Left hindlimb (tissue), 1 donor: ENCODE measurements around the gene SMDT1.

Experiments
- DNase-seq: peaks from one replicate; pipeline ENCODE4 v3.0.0-alpha.2; 2018

SMDT1 gene, protein sequence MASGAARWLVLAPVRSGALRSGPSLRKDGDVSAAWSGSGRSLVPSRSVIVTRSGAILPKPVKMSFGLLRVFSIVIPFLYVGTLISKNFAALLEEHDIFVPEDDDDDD

DNA sequence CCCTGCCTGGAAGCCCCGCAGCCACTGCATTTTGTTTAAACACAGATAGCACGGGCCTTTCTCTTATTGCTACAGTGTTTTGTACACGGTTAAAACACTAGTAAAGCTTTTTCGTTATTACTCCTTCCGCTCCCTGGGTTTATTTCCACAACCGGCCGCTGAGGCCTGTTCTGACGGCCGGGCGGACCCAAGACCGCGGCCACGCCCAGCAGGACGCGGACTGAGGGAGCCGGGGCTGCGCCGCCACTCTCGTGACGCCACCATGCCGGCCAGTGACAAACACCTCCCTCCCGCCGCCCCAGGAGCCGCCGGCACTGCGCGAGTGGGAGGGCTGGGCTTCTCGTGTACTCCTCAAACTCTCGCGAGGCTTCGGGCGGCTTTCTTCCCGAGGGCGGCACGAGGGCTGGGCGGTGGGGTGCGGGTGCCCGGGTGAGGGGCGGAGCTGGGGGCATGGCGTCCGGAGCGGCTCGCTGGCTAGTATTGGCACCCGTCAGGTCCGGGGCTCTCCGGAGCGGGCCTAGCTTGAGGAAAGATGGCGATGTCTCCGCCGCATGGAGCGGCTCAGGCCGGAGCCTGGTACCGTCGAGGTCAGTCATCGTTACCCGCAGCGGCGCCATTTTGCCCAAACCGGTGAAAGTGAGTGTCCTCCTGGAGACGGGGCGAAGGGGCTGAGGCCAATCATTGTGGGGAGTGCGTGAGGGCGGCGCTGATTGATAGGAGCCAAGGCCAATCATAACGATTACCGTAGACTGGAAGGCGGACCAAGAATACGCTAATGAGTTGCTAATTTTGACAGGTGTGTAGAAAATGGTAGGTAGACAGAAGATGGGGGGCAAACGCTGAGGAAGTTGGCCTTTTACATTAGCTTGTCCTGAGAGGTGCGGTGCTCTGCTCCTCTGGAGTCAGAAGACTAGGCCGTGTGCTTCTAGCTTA, at the start of gene SMDT1:
Gene SMDT1 (plus strand): TSS at position 382 of the 933 bp plus-strand sequence. CDS start 69 bp downstream, at position 451.
- DNase-seq = peak; percentile 99

DNA sequence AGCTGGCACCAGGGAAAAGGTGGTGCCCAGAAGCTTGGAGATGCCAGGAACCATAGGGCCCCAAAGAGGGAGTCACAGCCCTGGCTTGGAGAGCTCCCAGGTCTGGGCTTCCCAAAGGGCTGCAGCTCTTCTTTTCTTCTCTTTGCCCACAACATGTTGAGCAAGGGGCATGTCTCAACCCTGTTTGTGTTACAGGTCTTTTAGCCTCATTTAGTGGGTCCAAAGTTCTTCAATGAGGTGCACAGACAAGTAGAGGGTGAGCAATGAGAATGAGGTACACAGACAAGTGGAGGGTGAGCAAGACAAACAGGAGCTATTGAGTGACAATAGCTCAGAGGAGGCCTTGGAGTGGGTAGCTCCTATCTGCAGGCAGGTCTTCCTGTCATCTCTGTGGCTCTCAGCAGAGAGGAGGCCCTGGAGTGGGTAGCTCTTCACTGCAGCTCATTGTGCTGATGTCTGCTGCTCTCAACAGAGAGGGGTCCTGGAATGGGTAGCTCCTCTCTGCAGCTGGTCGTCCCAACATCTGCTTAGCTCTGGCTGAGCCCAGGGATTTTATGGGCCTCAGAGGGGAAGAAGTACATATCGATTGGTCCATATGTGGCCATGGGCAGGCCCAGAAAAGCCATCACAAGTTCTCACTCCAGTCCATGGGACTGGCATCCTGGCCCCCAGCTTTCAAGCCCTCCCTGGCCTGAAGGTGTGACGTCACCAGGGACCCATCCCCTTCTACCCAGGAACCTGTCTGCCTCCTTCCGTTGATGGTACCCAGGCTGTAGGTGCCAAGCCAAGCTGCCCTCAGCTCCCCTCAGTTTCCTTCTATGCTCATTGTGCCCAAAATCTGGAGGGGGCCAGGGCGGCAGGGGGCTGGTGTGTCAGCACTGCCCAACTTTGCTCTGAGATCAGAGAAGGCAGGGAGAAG, 46.0 kb upstream of the SMDT1 start:
- no peak for DNase-seq

DNA sequence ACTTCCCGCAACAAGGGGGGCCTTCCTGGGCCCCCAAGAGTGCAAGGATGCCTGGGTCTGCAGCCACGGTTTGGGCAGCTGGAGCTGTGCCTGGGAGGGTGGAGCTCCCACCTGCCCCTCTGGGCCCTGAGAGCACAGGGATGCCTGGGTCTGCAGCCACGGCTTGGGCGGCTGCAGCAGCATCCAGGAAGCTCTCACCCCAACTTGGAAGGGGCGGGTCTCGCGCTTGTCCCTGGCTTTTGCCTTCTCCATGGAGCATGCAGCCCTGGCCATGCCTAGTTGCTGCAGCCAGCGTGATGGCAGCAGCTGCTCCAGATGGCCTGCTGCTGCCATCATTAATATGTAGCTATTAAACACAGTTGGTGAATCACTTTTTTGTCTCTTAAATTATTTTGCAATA, 44.2 kb upstream of the SMDT1 start:
- DNase-seq = no peak

DNA sequence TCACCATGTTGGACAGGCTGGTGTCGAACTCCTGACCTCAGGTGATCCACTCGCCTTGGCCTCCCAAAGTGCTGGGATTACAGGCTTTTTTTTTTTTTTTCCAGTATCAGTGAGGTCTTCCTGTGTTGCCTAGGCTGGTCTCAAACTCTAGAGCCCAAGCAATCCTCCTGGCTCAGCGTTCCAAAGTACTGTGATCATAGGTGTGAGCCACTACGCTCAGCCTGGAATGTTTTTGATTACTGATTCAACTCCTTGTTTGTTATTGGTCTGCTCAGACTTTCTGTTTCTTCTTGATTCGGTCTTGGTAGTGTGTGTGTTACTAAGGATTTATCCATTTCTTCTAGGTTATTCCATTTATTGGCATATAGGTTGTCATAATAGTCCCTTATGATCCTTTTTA, 40.2 kb upstream of the SMDT1 start:
- DNase-seq = no peak

DNA sequence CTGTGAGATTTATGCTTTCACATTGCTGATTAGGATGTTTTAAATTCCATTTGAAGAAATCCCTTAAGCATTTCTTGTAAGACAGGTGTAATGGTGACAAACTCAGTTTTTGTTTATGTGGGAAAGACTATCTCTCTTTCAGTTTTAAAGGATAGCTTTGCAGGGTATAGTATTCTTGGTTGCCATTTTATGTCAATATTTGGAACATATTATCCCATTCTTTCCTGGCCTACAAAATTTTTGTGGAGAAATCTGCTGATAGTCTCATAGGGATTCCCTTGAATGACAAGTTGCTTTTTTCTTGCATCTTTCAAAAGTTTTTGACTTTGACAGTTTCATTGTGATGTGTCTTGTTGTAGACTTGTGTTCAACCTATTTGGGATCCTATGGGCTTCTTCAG, 37.7 kb upstream of the SMDT1 start:
- no peak for DNase-seq

DNA sequence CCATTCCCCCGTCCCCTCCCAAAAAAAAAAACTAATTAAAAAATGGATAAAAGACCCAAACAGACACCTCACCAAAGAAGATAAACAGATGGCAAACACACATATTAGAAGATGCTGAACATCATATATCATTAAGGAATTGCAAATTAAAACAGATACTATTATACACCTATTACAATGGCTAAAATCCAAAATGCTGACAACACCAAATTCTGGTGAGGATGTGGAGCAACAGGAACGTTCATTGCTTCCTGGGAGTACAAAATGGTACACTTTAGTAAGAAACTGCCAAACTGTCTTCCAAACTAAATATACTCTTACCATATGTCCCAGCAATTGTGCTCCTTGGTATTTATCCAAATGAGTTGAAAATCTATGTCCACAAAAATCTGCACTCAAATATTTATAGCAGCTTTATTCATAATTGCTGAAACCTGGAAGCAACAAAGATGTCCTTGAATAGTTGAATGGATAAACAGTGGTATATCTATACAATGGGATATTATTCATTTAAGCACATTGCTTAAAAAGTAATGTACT, 28.8 kb upstream of the SMDT1 start:
- DNase-seq = no peak

DNA sequence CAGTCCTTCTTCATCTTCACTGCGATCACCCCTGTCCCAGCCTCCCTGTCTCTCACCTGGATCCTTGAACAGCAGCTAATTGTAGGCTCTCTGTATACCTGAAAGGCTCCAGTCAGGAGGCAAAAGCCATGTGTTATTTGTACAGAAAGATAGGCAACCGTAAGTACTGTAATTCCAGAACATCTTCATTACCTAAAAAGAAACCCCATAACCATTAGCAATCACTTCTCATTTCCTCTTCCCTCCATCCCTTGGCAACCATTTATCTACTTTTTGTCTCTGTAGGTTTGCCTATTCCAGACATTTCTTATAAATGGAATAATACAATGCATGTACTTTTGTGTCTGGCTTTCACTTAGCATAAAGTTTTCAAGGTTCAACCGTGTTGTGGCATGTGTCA, 26.7 kb upstream of the SMDT1 start:
- no peak for DNase-seq

DNA sequence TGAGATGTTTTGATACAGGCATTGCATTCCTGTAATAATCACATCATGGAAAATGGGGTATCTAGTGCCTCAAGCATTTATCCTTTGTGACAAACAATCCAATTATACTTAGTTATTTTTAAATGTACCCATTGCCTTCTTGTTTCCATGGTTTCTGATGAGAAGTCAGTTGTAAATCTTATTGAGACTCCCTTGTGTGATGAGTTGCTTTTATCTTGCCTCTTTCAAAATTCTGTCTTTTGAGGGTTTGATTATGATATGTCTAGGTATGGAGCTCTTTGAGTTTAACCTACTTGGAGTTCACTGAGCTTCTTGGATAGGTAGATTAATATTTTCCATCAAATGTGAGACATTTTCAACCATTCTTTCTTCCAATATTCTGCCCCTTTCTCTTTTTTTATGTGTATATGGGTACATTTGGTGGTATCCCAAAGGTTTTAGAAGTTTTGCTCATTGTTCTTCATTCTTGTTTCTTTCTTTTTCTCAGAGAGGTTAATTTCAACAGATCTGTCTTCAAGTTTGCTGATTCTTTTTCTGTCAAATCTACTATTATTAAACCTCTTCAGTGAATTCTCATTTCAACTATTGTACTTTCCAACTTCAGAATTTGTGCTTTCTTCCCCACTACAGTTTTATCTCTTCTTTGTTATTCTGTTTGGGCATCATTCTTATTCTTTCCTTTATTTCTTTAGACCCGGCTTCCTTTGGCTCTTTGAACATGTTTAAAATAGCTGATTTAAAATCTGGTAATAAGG, 22.6 kb upstream of the SMDT1 start:
- DNase-seq = no peak

DNA sequence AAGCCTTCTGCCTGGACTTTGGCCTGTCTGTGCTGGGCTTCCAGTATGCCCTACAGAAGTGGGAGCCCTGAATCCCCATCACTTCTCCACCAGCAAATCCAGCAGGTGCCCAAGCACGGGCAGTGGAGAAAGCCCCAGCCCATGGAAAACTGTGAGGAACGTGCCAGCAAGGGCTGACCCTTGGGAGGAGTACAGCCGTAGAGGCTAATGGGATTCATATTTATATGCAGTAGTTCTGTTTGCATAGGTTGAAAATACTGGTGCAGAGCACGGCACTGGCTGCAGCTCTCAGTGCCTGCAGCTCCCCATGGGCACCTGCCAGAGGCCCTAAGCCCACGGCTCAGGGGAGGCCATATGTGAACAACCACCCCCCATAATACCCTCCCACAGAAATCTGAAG, 19.0 kb upstream of the SMDT1 start:
- DNase-seq = no peak

DNA sequence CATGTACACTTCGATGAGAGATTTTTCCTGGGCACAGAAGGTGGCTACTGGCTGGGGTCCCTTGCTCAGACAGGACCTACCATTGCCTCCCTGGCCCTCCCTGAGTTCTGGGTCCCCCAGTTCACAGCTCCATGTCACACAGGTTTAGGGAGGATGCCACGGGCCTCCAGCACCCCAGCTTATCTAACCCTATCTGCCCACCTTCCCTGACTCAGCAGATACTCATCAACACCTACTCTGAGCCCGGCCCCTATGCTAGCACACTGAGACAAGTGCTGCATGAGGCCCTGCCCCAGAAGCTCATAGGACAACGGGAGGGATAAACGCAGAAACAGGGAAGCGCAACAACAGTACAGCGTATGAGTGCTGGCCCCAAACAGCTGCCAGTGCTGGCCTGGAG, 18.5 kb upstream of the SMDT1 start:
- no peak for DNase-seq

DNA sequence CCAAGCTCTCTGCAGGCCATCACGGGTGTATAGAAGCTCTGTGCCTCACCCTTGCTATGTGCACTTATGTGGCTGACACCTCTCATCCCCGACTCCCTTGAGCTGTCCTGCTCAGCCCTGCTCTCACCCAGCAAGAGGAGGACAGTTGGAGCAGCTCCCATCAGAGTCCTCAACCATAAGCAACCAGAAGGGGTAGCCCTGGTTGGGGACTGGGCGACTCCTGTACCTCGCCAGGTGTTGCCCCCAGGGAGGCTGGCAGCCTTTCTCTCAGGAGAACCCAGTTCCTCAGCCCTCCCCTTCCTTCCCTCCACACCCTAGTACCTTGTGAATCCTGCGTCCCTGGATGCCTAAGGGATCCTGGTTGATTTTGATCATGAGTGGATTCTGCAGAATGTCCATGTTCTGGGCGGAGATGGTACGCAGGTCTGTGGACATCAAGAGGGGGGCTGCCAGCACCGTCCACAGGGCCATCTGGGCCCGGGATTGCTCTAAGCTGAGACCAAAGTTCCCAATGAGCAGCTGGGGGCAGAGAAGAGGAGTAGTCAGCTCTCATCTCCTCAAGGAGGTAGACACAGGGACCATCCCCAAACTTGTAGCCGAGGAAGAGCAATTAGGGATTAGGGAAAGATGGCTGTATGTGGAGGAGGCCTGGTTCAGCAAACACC, 16.9 kb upstream of the SMDT1 start:
- DNase-seq = no peak

DNA sequence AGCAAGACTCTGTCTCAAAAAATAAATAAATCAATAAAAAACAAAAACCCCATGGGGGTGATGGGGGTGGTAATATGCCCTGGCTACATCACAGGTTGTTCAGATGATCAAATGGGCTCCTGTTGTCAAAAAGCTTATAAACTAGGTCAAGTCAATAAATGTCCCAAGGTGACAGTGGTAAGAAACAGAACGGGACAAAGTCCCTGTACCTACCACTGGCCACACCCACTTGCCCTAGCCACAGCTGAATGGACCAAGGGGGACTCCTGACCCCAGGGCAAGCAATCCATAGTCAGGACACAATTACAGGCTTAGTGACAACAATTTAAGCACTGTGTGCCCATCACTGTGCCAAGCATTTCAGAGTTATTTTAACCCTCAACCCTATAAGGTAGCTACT, 14.9 kb upstream of the SMDT1 start:
- no peak for DNase-seq

DNA sequence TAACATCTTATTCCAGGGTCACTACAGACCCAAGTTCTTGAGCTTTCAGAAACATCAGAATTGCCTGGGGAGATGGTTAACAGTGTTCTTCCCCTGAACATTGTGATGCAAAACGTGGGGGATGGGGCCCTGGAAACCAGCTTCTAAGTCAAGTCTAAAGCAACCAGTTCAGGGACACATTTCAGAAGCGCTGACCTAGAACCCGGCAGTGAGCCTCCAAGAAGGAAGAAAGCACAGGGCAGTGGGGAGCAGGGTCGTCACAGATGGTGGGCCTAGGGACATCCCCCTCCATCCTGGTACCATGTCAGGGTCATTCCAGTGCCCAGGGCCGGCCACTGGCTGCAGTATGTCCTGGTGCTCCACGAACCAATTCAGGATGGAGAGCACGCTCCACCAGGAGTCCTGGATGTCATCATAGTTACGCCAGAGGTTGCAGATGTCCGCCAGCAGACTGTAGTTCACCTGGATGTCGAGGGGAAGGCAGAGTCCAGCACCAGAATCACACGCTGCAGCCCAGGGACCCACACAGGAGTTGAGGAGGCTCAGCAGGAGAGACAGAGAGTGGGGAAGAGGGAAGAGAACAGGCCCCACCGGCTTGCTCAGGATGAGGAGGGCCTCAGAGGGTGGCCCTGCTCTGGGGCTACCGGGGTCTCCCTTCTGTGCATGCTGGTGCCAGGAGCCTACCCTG, 13.9 kb upstream of the SMDT1 start:
- DNase-seq = peak; percentile 16

DNA sequence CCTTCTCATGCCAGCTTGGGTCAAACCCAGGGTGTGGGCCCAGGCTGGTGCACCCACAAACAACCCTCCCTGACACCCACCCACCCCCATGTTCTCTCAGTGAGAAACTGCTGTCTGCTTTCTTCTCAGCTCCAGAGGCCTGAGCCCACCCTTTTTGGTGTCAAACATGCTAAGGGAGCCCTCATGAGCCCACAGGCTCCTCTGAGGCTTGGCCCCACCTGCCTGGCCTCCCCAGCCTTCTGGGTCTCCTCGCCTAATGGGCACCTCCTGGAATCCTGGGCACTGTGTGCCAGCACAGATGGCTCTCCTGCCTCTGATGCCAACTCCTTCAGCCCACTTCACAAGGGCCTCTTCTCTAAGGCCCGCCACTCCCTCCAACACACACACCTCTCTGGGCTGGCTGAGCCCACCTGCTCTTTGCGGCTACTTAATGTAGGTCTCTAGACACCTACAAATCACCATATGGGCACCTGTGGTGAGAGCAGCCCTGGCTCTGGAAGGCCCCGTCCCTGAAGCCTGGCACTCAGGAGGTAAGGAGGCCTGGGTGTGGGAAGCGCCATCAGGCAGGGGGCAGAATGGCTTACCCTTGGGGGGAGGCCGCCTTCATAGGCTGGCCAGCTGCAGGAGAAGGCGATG, 13.3 kb upstream of the SMDT1 start:
- DNase-seq = peak; percentile 8

DNA sequence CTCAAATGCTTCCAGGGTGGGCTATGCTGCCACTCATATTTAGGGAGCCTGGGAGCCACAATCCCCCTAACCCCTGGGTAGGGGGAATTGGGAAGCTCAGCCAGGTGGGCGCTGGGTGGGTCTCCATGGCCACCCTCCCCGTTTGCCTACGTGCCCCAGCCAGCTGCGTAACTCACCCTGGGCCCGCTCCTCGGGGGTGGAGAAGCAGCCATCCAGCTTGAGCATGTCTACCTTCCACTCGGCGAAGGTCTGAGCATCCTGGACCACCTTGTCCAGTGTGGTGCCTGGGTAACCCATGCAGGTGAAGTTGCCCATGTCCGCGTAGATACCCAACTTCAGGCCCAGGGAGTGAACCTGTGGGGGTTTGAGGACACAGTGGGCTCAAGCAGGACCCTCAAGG, 12.6 kb upstream of the SMDT1 start:
- DNase-seq = peak; percentile 25

DNA sequence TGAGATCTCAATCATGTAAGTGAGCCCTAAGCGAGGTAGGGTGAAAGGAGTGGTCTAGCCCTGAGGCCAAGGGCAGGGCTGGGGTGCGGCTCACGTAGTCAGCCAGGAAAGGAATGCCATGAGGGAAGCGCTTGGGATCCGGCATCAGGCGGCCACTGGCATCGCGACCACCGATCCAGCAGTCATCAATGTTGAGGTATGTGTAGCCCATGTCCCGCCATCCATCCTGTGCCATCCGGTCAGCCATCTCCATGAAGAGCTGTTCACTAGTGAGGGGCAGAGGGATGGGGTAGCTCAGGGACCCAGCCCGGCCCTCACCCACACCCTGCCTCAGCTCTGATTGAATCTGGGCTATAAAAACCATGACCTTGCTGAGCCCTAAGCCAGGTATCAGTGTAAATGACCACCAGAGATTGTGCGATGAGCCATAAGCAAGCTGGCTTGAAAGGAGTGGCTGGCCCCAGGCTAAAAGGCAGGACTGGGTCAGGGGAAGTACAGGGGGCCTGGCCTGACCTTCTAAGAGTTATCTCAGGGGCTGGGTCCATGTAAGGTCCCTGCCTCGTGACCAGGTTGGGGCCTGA, 11.7 kb upstream of the SMDT1 start:
- no peak for DNase-seq

DNA sequence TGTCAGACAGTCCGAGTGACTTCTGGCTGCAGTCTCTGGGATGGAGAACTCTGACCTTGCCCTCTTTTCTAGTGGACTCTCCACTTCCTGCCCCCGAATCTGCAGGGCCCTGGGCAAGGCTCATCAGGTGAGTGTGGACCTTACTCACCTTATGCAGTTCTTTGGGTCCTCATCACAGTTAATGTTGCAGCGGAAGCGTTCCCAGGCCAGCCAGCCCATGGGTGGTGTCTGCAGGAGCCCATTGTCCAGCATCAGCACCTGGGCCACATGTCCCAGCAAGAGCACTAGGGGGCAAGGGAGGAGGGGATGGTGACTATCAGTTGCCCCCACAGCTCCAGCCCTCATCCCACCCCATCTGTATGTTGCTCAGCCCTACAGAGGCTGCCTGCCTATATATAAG, 11.2 kb upstream of the SMDT1 start:
- no peak for DNase-seq

DNA sequence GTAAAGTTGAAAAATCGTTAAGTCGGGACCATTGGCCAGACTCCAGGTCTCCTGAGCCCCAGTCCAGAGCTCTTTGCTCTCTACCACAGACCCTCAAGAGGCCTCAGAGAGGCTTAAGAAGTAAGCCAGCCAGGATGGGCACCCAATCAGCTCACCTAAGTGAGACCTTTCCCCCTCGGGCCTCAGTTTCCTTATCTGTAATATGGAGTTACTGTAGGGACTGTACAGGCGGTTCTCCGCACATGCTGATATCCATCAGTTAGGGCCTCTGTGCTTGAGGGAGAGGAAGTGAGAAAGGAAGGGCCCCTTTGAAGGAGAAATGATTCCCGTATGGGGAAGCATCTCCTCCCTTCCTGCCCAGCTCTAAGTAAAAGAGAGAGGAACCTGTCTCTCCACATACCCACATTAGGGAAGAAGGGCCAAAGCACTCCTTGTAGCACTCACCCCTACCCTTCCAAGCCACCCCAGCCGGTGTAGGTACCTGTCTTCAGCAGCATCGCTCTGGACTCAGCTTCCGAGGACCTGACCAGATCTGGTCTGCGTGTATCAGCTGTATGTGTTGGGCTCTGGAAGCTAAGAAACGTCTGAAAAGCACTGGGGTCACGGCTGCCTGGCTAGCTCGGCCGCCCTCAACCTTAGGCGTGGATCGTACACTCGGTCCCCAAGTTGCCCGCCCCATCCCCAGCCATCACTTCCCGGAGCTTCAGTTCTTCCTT, 9.5 kb upstream of the SMDT1 start:
- DNase-seq = no peak
